Astrocyte of the cerebellum (primary cell): ENCODE measurements around the gene PRAC1.

Experiments
- DNase-seq: peaks from one replicate; pipeline ENCODE4 v3.0.0-alpha.2; 2011; ENCODE audit warnings: low read depth
- H3K4me3 ChIP-seq: 2 replicates; pipeline ENCODE4 v1.5.1; 2011; ENCODE audit warnings: mild to moderate bottlenecking, low read depth, low read length, moderate library complexity
- CTCF ChIP-seq: IDR thresholded peaks from 2 replicates; pipeline ENCODE4 v1.5.1; 2012; ENCODE audit warnings: low read length, low read depth, moderate library complexity, mild to moderate bottlenecking; ENCODE audit errors: missing control alignments
- in situ Hi-C: cut with HindIII; loops from 2 replicates; pipeline ENCODE4 v1.10.0; 2017; ENCODE audit warnings: low sequenced_read_pairs

The PRAC1 gene

GRCh38 chr17:48752399-48753288 lies 30.3 kb upstream of the PRAC1 start:
- TF ChIP-seq CTCF: no peak
- H3K4me3 ChIP-seq: no peak overlapping the region
- in situ Hi-C loops: loop anchor here (5.0 kb wide), 2 partner anchors 40 to 130 kb away; no protein-coding TSS in a partner anchor
- no peak for DNase-seq

- no peak for TF ChIP-seq CTCF
- no peak overlapping the region for H3K4me3 ChIP-seq
- no peak for DNase-seq
- in situ Hi-C loops: loop anchor here (5.0 kb wide), 2 partner anchors 40 to 130 kb away; no protein-coding TSS in a partner anchor
Observed at GRCh38 chr17:48751733-48752398, 29.5 kb upstream of the PRAC1 start.

GRCh38 chr17:48751172-48751571 lies 28.9 kb upstream of the PRAC1 start:
- no peak for DNase-seq
- TF ChIP-seq CTCF: no peak
- in situ Hi-C loops: loop anchor here (5.0 kb wide), 2 partner anchors 41 to 129 kb away; no protein-coding TSS in a partner anchor
- no peak overlapping the region for H3K4me3 ChIP-seq

- no peak for TF ChIP-seq CTCF
- no peak for DNase-seq
- H3K4me3 ChIP-seq: no peak overlapping the region
- in situ Hi-C loops: loop anchor here (5.0 kb wide), 2 partner anchors 42 to 128 kb away; no protein-coding TSS in a partner anchor
Observed at GRCh38 chr17:48749621-48750553, 27.6 kb upstream of the PRAC1 start.

GRCh38 chr17:48748718-48749566 lies 26.6 kb upstream of the PRAC1 start:
- no peak for TF ChIP-seq CTCF
- no peak for DNase-seq
- in situ Hi-C loops: no loop called here
- no peak overlapping the region for H3K4me3 ChIP-seq
